Mucosa of descending colon (tissue), 3 donors: ENCODE results near the gene SETD4. TPM values are rescaled to one million over a fixed set of nuclear protein-coding genes. Genes with fewer than 3 reads are reported as not detected.
"Not testable (repeated sequence)": the region's sequence is repeated elsewhere in the genome, so short reads cannot be mapped to it uniquely, and the experiment has no call there.

Source experiments
- ATAC-seq: fragments of 200-7000 bp; cut with Tn5 transposase; one replicate; pipeline ENCODE4 v1.9.1; 2020; ENCODE audit warnings: mild to moderate bottlenecking, moderate library complexity
- DNase-seq, 3 donors: peaks; one replicate each; pipeline ENCODE4 v3.0.0-alpha.2; 2020
- H3K36me3 ChIP-seq: fragments of 200-600 bp; one replicate; pipeline ENCODE4 v1.8.0; 2021; ENCODE audit warnings: low read depth, mild to moderate bottlenecking
- H3K4me1 ChIP-seq: fragments of 200-600 bp; one replicate; pipeline ENCODE4 v1.8.0; 2021; ENCODE audit warnings: low read depth, mild to moderate bottlenecking
- H3K4me3 ChIP-seq: fragments of 200-600 bp; one replicate; pipeline ENCODE4 v1.8.0; 2021; ENCODE audit warnings: mild to moderate bottlenecking
- H3K9me3 ChIP-seq: fragments of 200-600 bp; one replicate; pipeline ENCODE4 v1.8.0; 2021; ENCODE audit warnings: mild to moderate bottlenecking
- CTCF ChIP-seq: fragments of 200-600 bp; IDR thresholded peaks from one replicate; pipeline ENCODE4 v1.8.0; 2022; ENCODE audit warnings: antibody characterized with exemption, mild to moderate bottlenecking
- intact Hi-C, 2 donors: fragments of 100-400 bp; cut with DNase I in 1 of 2; cut with micrococcal nuclease in 1 of 2; formaldehyde crosslinking; loops; one replicate each; pipeline versions ENCODE4 v1.11.0 to v1.11.1; 2022; cut with DNase I, micrococcal nuclease
- total RNA-seq, 3 donors: library from RNA; stranded (reverse); fragmentation: NEBNext Ultra II Directional in 2 of 3; extraction: Animal tissue kit (Norgen Biotek cat#: 25700) in 2 of 3; gene quantifications; one replicate each; pipeline versions ENCODE4 v1.2.1 to v1.2.4, GENCODE V29; 2021 to 2023
- donor health status: DM: no; HTN: no; CAD: no; lungs with moderate emphysema.
- donor health status: DM: no; HTN: no; CAD: no.
- donor health status: DM: no; HTN: yes; CAD: no.

The SETD4 gene
- total RNA-seq, 3 donors from 2014 or later, result 18.9 to 25.7 (median 21.7) TPM

- H3K36me3 ChIP-seq, result no peaks in the 10 kb centered on the region
- TF ChIP-seq CTCF, result no peak
- H3K4me1 ChIP-seq, result no peaks in the 10 kb centered on the region
- intact Hi-C loops, result no loop called here
- H3K9me3 ChIP-seq, result no peaks in the 10 kb centered on the region
- H3K4me3 ChIP-seq, result no peak overlapping the region
- ATAC-seq (no peak), DNase-seq (no peak)
These were observed 40.8 kb upstream of the SETD4 start for GRCh38 chr21:36100971-36101641.

GRCh38 chr21:36099695-36100211 lies 39.4 kb upstream of the SETD4 start:
- ATAC-seq, H3K4me3 ChIP-seq, H3K4me1 ChIP-seq, H3K36me3 ChIP-seq, DNase-seq, H3K9me3 ChIP-seq, intact Hi-C loops: not testable (repeated sequence)

GRCh38 chr21:36099000-36099399 lies 38.7 kb upstream of the SETD4 start:
- ATAC-seq (no peak), DNase-seq (no peak)
- TF ChIP-seq CTCF, result no peak
- H3K4me3 ChIP-seq, result no peak overlapping the region
- no peaks in the 10 kb centered on the region for H3K4me1 ChIP-seq
- H3K9me3 ChIP-seq, result peaks cover 1% of the 10 kb centered on the region
- H3K36me3 ChIP-seq, result no peaks in the 10 kb centered on the region
- intact Hi-C loops, result no loop called here

GRCh38 chr21:36098182-36098532 lies 37.8 kb upstream of the SETD4 start:
- no peak for TF ChIP-seq CTCF
- DNase-seq (no peak), ATAC-seq (no peak)
- intact Hi-C loops, result no loop called here
- Histone ChIP-seq H3K4me1 (no peaks in the 10 kb centered on the region), H3K9me3 (peaks cover 7% of the 10 kb centered on the region), H3K4me3 (no peak overlapping the region), H3K36me3 (no peaks in the 10 kb centered on the region)

GRCh38 chr21:36097427-36098181 lies 37.3 kb upstream of the SETD4 start:
- no peak overlapping the region for H3K4me3 ChIP-seq
- no peaks in the 10 kb centered on the region for H3K4me1 ChIP-seq
- H3K9me3 ChIP-seq, result peaks cover 7% of the 10 kb centered on the region
- H3K36me3 ChIP-seq, result no peaks in the 10 kb centered on the region
- DNase-seq, result no peak
- no peak for TF ChIP-seq CTCF
- intact Hi-C loops, result no loop called here
- peak; percentile 67 for ATAC-seq
